AG09309 (cell line): Measurements from ENCODE around the gene SORCS3.

ENCODE experiments used
- DNase-seq: peaks from one replicate; pipeline ENCODE4 v3.0.0-alpha.2; 2010; ENCODE audit warnings: low read depth
- H3K4me3 ChIP-seq: 2 replicates; pipeline ENCODE4 v1.5.1; 2011; ENCODE audit warnings: mild to moderate bottlenecking, low read depth, low read length, moderate library complexity; ENCODE audit not compliant: control insufficient read depth
- TF ChIP-seq, protein P1 (sequence below): IDR thresholded peaks from 2 replicates; pipeline ENCODE4 v1.5.1; 2011; ENCODE audit warnings: mild to moderate bottlenecking, low read depth, low read length, inconsistent platforms; ENCODE audit not compliant: insufficient read depth, control insufficient read depth; ENCODE audit errors: missing control alignments

Gene SORCS3

DNA sequence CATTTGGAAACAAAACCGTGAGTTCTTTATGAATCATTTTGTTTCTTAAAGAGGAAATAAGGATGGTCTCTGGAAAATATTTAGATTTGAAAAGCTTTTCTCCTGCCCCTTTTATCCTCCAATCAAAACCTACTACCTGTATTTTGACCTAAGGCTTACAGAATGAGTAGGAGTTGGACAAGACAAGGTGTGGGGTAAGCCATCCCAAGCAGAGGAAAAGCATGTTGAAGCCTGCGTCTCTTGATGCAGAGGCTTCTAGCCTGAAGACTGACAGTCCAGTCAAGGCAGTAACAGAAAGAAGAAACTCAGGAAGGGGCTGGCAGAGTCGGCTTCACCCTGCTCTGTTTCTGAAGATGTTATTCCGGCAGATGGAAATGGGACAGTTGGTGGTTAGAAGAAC is 551.1 kb downstream of the SORCS3 start:
- TF ChIP-seq, protein P1, sequence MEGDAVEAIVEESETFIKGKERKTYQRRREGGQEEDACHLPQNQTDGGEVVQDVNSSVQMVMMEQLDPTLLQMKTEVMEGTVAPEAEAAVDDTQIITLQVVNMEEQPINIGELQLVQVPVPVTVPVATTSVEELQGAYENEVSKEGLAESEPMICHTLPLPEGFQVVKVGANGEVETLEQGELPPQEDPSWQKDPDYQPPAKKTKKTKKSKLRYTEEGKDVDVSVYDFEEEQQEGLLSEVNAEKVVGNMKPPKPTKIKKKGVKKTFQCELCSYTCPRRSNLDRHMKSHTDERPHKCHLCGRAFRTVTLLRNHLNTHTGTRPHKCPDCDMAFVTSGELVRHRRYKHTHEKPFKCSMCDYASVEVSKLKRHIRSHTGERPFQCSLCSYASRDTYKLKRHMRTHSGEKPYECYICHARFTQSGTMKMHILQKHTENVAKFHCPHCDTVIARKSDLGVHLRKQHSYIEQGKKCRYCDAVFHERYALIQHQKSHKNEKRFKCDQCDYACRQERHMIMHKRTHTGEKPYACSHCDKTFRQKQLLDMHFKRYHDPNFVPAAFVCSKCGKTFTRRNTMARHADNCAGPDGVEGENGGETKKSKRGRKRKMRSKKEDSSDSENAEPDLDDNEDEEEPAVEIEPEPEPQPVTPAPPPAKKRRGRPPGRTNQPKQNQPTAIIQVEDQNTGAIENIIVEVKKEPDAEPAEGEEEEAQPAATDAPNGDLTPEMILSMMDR = no peak
- DNase-seq = no peak
- H3K4me3 ChIP-seq = no peak overlapping the region

DNA sequence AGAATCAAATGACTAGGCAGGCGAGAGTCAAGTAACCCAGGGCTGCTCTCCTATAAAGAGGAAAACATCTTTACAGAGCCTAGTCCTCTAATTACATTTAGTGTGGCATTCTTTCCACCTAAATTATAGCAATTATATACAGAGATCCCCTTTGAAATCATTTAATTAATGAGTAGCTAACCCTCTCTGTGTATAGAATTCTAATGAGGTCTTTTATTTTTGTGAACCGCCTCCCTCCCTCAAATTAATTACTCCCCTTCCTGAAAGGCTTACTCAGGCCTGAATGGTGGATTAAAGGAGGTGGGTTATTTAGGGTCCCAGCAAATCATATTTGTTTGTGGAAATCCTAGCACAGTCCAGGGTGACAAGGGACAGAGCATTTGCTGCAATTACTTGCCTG is 551.8 kb downstream of the SORCS3 start:
- H3K4me3 ChIP-seq = no peak overlapping the region
- no peak for DNase-seq
- TF ChIP-seq, protein P1 = no peak

DNA sequence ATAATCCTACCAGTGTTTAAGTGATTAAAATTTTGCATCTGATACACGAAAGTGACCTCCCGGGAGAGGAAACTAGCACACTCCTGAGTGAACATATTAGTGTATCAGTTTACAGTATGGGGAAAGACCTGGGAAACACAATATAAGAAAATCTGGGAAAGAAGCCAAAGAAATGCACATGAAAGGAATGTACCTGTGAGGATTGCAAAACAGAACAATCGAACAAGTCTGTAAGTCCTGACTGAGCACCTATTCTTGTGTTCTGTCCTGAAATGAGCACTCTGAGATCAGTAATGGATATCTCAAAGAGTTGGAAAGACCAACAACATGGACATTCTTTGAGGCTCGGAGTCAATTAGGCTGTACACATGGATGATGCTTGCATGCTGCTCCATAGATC is 554.7 kb downstream of the SORCS3 start:
- TF ChIP-seq, protein P1 = no peak
- H3K4me3 ChIP-seq = no peak overlapping the region
- no peak for DNase-seq

DNA sequence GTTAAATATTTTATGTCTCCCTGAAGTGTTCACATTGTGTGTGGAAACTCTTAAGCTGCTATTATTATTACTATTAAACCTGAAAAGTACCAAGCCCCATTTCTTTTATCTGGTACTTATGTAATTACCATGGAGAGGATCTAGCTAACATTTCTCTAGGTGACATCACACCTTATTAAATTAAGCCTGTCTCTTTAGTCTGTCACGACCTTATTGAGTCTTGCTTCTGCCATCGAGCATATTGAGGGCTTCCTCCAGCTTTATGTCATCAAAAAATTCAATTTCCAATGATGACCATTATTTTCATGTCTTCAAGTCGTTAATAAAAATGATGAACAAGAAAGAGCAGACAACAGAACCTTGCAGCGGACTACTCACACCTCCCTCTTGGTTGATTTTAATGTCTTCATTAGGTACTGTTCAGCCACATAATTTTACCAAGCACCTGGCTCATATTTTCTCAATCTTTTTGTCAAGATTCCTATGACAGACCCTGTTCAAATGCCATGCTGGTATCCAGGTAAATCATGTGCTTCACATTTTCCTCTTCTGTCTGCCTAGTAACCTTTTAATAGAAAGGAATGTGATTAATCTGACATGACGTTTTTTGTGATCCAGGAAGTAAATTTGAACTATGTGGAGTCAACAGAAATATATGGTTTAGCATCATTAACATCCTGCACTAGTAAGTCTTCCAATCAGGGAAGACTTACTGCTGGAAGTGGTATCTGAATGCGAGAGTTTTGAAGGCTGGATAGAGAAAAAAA is 556.7 kb downstream of the SORCS3 start:
- no peak overlapping the region for H3K4me3 ChIP-seq
- TF ChIP-seq, protein P1 = no peak
- DNase-seq = no peak

DNA sequence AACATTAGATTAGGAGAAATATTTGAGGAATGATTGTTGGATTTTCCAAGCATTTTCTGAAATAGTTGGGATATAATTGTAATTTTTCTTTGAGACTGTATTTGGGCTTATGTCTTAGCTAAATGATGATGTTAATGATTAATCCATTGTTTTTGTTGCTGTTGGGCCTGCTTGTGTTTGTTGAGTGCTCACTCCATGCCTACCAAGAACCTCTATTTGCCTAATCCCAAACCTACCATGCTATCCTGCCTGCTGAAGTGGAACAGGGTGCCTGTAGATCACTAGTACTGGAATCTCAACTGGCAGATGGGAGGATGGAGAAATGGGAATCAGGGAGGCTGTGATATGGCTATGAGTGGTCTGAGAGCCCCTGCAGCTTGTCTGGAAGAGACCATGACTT is 565.5 kb downstream of the SORCS3 start:
- H3K4me3 ChIP-seq = no peak overlapping the region
- TF ChIP-seq, protein P1 = no peak
- DNase-seq = no peak

DNA sequence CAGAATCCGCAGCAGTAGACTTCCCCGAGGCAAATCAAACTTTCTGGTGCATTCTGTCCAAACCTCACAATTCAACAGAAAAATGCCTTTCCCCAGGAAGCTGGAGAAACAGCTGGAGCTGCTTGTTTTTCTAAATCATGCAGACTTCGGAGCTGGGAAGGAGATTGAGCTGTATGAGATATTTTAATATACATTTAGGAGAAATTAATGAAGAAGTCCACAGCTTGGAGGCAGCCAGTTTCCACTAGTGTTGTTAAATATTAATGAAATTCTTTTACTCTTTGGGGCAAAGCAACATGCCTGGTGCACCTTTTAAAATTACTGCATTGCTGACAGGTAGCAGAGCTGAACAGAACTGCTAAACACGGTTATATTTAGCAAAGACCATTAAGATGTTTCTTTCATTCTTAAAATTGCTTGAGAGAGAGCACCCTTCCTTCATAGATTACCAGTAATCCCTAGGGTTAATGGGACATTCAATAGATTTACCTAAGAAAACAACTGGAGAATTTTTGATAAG is 566.4 kb downstream of the SORCS3 start:
- H3K4me3 ChIP-seq = no peak overlapping the region
- TF ChIP-seq, protein P1 = no peak
- no peak for DNase-seq
